Naive thymus-derived CD4-positive, alpha-beta T cell (primary cell): ENCODE results near the gene TBC1D22B. TPM values are rescaled to one million over a fixed set of nuclear protein-coding genes. Genes with fewer than 3 reads are reported as not detected.

Source experiments
- ATAC-seq: fragments of 150-1000 bp; cut with Tn5 transposase; 2 replicates; pipeline ENCODE4 v1.10.0; 2021; ENCODE audit warnings: mild to moderate bottlenecking, moderate library complexity
- CTCF ChIA-PET: fragments of 350-600 bp; sonication (Branson Sonifier 250); formaldehyde crosslinking; loops from one replicate; lab custom pipeline; 2021; ENCODE audit warnings: antibody characterized with exemption; lab: Charles Lee
- POLR2A ChIA-PET: fragments of 350-600 bp; sonication (Branson Sonifier 250); formaldehyde crosslinking; loops from one replicate; lab custom pipeline; 2021; ENCODE audit warnings: antibody characterized with exemption, inconsistent platforms; lab: Charles Lee
- DNase-seq, 9 donors: peaks; one replicate each; pipeline versions ENCODE4 v3.0.0 to v3.0.0-alpha.2; 2020 to 2022; ENCODE audit warnings: mixed read lengths in 1 of 9
- H3K27ac ChIP-seq: one replicate; pipeline ENCODE4 v1.7.0; 2013; ENCODE audit warnings: mild to moderate bottlenecking, low read depth, low read length, moderate library complexity
- H3K27me3 ChIP-seq, 2 donors: one replicate each; pipeline ENCODE4 v1.7.0; 2013; ENCODE audit warnings: low read length in 2 of 2, mild to moderate bottlenecking in 2 of 2, moderate library complexity in 2 of 2; ENCODE audit not compliant: control insufficient read depth in 2 of 2, insufficient read depth in 2 of 2
- H3K36me3 ChIP-seq, 3 experiments: 1 replicate in 2 of 3; 2 replicates in 1 of 3; pipeline ENCODE4 v1.7.0; 2013; ENCODE audit warnings: low read length in 3 of 3, mild to moderate bottlenecking in 3 of 3, moderate library complexity in 1 of 3; ENCODE audit not compliant: insufficient read depth in 3 of 3, control insufficient read depth in 2 of 3
- H3K4me1 ChIP-seq, 2 donors: one replicate each; pipeline ENCODE4 v1.7.0; 2013; ENCODE audit warnings: low read length in 2 of 2, mild to moderate bottlenecking in 2 of 2, moderate library complexity in 1 of 2; ENCODE audit not compliant: control insufficient read depth in 2 of 2, insufficient read depth in 2 of 2
- H3K4me3 ChIP-seq: 2 replicates; pipeline ENCODE4 v1.7.0; 2013; ENCODE audit warnings: mild to moderate bottlenecking, low read length
- H3K9me3 ChIP-seq, 3 experiments: 1 replicate in 2 of 3; 2 replicates in 1 of 3; pipeline ENCODE4 v1.7.0; 2013; ENCODE audit warnings: low read length in 3 of 3; ENCODE audit not compliant: control insufficient read depth in 2 of 3
- H3K27ac Mint-ChIP-seq, 9 donors: one replicate each; pipeline ENCODE4 v1.8.0; 2020 to 2022; ENCODE audit warnings: mixed read lengths in 9 of 9, mild to moderate bottlenecking in 8 of 9, moderate library complexity in 5 of 9, inconsistent platforms in 2 of 9
- H3K27me3 Mint-ChIP-seq, 5 donors: one replicate each; pipeline ENCODE4 v1.8.0; 2021 to 2022; ENCODE audit warnings: mixed read lengths in 5 of 5, mild to moderate bottlenecking in 1 of 5
- H3K36me3 Mint-ChIP-seq, 5 donors: one replicate each; pipeline ENCODE4 v1.8.0; 2020 to 2022; ENCODE audit warnings: mixed read lengths in 5 of 5, mild to moderate bottlenecking in 3 of 5, inconsistent platforms in 1 of 5
- H3K4me1 Mint-ChIP-seq, 7 donors: one replicate each; pipeline ENCODE4 v1.8.0; 2020 to 2022; ENCODE audit warnings: mixed read lengths in 7 of 7, mild to moderate bottlenecking in 3 of 7, inconsistent platforms in 1 of 7
- H3K4me3 Mint-ChIP-seq, 10 donors: one replicate each; pipeline ENCODE4 v1.8.0; 2020 to 2022; ENCODE audit warnings: mild to moderate bottlenecking in 10 of 10, mixed read lengths in 10 of 10, moderate library complexity in 6 of 10, inconsistent platforms in 2 of 10
- H3K9me3 Mint-ChIP-seq, 11 donors: one replicate each; pipeline ENCODE4 v1.8.0; 2020 to 2022; ENCODE audit warnings: mixed read lengths in 11 of 11, mild to moderate bottlenecking in 4 of 11, inconsistent platforms in 1 of 11, moderate library complexity in 1 of 11
- intact Hi-C, 2 donors: fragments of 100-400 bp; cut with micrococcal nuclease; formaldehyde crosslinking; loops; one replicate each; pipeline ENCODE4 v1.15.1; 2023
- polyA plus RNA-seq, 2 donors: library from polyadenylated mRNA; unstranded; fragments of 300-500 nt; fragmentation: Illumina TruSeq; gene quantifications; one replicate each; pipeline ENCODE4 v1.2.3, GENCODE V29; 2021
- total RNA-seq, 6 experiments: library from RNA in 5 of 6; stranded (reverse) in 5 of 6; gene quantifications; 1 replicate in 5 of 6; 2 replicates in 1 of 6; pipeline ENCODE4 v1.2.3 and lab custom pipeline; 2021 to 2026

The TBC1D22B gene
- total and polyA plus RNA-seq, 7 experiments from 2014 or later = 7.7 to 23.5 (median 9.5) TPM

DNA sequence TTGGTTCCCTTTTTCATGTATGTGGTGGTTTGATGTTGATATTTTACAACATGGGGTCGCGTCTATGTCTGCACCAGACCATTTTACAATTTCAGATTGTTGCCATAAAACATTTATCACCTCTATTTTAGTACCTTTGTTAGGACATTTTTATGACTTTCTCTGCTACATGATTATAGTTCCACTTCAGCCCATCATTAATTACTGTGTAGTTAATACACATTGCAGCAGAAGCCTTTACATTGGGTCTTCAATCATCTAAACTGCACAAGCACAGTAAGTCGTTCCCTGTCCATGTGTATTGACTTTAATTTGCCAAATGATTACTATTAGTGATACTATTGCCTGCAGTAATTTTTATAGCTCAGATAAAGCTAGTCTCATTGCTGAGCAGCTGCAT lies 16.1 kb downstream of the TBC1D22B start:
- H3K4me3 ChIP-seq = no peak overlapping the region
- intact Hi-C loops = loop anchor here in 1 of 2 donors (2.0 kb wide), 1 partner anchor 17 kb away; the partner anchor contains the start of gene TBC1D22B
- H3K4me1 Mint-ChIP-seq = peaks cover 22 to 80% (median 50%) of the 10 kb centered on the region in 7 donors
- peaks cover 0 to 14% (median 0%) of the 10 kb centered on the region in 3 experiments for H3K36me3 ChIP-seq
- H3K36me3 Mint-ChIP-seq = peaks cover 5 to 37% (median 22%) of the 10 kb centered on the region in 5 donors
- no peak for DNase-seq
- no peaks in the 10 kb centered on the region for H3K9me3 Mint-ChIP-seq
- H3K27ac ChIP-seq = no peak overlapping the region
- no peaks in the 10 kb centered on the region for H3K27me3 Mint-ChIP-seq
- peak overlapping the region in 4 of 10 donors; percentile 47 to 68 (median 58) for H3K4me3 Mint-ChIP-seq
- no peaks in the 10 kb centered on the region for H3K9me3 ChIP-seq
- CTCF ChIA-PET = no interaction called here
- H3K4me1 ChIP-seq = peaks cover 5 to 11% of the 10 kb centered on the region in 2 donors
- H3K27ac Mint-ChIP-seq = peak overlapping the region in 3 of 9 donors; percentile 10 to 75 (median 62)
- POLR2A ChIA-PET = interaction anchor here (0.6 to 1.8 kb wide), 2 partner anchors 11 to 13 kb away, joined by 4 to 8 read pairs; no protein-coding TSS in a partner anchor
- no peaks in the 10 kb centered on the region for H3K27me3 ChIP-seq
- no peak for ATAC-seq

DNA sequence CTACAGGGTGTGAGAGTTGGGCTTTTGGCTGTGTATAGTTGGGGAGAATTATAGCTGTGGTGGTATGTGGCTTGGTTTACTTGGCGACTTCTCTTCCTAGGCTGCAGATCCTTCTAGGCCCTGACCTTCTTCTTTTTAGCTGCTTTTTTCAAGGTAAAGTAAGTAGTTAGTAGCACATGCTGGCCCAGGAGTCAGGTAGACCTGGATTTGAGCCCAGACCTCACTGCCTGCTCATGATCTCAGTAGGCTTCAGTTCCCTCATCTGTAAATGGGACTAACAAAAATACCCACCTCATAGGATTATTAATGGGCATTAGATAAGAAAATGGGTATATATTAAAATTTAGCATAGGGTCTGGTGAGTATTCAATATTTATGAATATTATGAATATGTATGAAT lies 17.8 kb downstream of the TBC1D22B start:
- H3K36me3 ChIP-seq = peaks cover 0 to 17% (median 0%) of the 10 kb centered on the region in 3 experiments
- ATAC-seq (no peak), DNase-seq (no peak)
- CTCF ChIA-PET = interaction anchor here (0.7 kb wide), 1 partner anchor 14 kb away, joined by 6 read pairs; no protein-coding TSS in a partner anchor
- Mint-ChIP-seq H3K9me3 (no peaks in the 10 kb centered on the region), H3K27me3 (no peaks in the 10 kb centered on the region), H3K27ac (peak overlapping the region in 1 of 9 donors; percentile 77), H3K36me3 (peaks cover 7 to 35% (median 26%) of the 10 kb centered on the region in 5 donors), H3K4me3 (peak overlapping the region in 2 of 10 donors; percentile 55 to 57), H3K4me1 (peaks cover 29 to 83% (median 55%) of the 10 kb centered on the region in 7 donors)
- H3K4me1 ChIP-seq = peaks cover 5 to 11% of the 10 kb centered on the region in 2 donors
- POLR2A ChIA-PET = no interaction called here
- intact Hi-C loops = no loop called here
- no peaks in the 10 kb centered on the region for H3K9me3 ChIP-seq
- H3K27me3 ChIP-seq = no peaks in the 10 kb centered on the region
- no peak overlapping the region for H3K27ac ChIP-seq
- no peak overlapping the region for H3K4me3 ChIP-seq

DNA sequence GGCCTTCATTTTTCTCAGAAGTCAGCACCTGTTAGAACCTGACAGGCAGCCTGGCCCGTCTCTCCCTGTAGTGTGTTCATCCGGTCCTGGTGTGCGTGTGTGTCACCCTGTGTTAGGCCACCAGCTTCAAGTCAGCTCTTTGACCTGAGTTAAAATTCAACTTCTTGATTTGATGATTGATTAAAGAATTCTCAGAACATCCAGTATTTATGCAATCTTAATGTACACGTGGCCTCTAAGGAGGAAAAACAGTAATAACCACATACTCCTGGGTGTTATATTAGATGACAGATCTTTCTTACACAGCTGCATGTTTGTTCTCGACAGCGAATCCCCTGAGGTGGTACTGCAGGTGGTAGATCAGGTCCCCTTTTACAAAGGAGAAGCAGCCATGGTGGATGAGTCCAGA lies 19.4 kb downstream of the TBC1D22B start:
- peak overlapping the region in 3 of 9 donors; percentile 16 to 60 (median 33) for H3K27ac Mint-ChIP-seq
- no peaks in the 10 kb centered on the region for H3K27me3 Mint-ChIP-seq
- intact Hi-C loops = no loop called here
- ATAC-seq = peak; percentile 45
- peak in 1 of 9 donors; percentile 16 for DNase-seq
- H3K9me3 ChIP-seq = no peaks in the 10 kb centered on the region
- H3K36me3 Mint-ChIP-seq = peaks cover 2 to 30% (median 21%) of the 10 kb centered on the region in 5 donors
- H3K36me3 ChIP-seq = peaks cover 0 to 28% (median 5%) of the 10 kb centered on the region in 3 experiments
- no peak overlapping the region for H3K27ac ChIP-seq
- H3K4me1 ChIP-seq = peaks cover 5 to 11% of the 10 kb centered on the region in 2 donors
- ChIA-PET POLR2A (no interaction called here), CTCF (no interaction called here)
- H3K27me3 ChIP-seq = no peaks in the 10 kb centered on the region
- H3K4me1 Mint-ChIP-seq = peaks cover 29 to 88% (median 50%) of the 10 kb centered on the region in 7 donors
- peak overlapping the region in 4 of 10 donors; percentile 13 to 54 (median 31) for H3K4me3 Mint-ChIP-seq
- H3K9me3 Mint-ChIP-seq = no peaks in the 10 kb centered on the region
- no peak overlapping the region for H3K4me3 ChIP-seq

DNA sequence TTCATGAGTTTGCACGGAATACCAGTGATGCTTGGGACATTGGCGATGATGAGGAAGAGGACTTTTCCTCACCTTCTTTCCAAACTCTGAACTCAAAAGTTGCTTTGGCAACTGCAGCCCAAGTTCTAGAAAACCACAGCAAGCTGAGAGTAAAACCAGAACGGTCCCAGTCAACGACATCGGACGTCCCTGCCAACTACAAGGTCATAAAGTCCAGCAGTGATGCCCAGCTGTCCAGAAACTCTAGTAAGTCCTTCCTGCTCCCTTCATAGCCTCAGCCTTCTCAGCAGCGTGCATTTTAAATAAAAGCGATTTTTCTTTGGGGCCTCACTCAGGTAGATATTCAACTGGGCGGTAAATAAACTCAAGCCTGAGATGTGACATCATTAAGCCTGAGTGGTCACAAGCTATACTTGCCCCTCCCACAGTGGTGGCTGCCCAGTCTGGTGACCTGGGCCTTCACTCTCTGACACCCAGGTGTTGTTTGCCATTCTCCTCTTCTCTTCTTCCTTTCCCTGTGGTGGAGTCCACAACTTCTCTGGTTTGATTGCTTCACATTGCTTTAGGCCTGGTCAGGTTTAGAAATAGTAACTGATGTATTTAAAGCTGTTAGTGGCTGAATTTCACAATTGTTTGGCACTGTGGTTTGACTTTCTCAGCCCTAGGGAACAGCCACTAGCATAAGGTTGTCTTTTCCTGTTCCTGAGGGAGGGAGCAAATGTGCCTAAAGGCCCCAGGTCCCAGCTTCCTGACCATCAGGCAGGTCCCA lies 22.0 kb downstream of the TBC1D22B start:
- DNase-seq (no peak), ATAC-seq (no peak)
- Mint-ChIP-seq H3K4me1 (peaks cover 14 to 84% (median 32%) of the 10 kb centered on the region in 7 donors), H3K4me3 (peak overlapping the region in 1 of 10 donors; percentile 47), H3K27me3 (no peaks in the 10 kb centered on the region), H3K27ac (peak overlapping the region in 1 of 9 donors; percentile 74), H3K36me3 (peaks cover 20 to 44% (median 32%) of the 10 kb centered on the region in 5 donors), H3K9me3 (no peaks in the 10 kb centered on the region)
- Histone ChIP-seq H3K9me3 (no peaks in the 10 kb centered on the region), H3K36me3 (peaks cover 0 to 54% (median 14%) of the 10 kb centered on the region in 3 experiments), H3K4me3 (no peak overlapping the region), H3K27ac (no peak overlapping the region), H3K27me3 (no peaks in the 10 kb centered on the region), H3K4me1 (no peaks in the 10 kb centered on the region)
- intact Hi-C loops = no loop called here
- ChIA-PET POLR2A (no interaction called here), CTCF (no interaction called here)

DNA sequence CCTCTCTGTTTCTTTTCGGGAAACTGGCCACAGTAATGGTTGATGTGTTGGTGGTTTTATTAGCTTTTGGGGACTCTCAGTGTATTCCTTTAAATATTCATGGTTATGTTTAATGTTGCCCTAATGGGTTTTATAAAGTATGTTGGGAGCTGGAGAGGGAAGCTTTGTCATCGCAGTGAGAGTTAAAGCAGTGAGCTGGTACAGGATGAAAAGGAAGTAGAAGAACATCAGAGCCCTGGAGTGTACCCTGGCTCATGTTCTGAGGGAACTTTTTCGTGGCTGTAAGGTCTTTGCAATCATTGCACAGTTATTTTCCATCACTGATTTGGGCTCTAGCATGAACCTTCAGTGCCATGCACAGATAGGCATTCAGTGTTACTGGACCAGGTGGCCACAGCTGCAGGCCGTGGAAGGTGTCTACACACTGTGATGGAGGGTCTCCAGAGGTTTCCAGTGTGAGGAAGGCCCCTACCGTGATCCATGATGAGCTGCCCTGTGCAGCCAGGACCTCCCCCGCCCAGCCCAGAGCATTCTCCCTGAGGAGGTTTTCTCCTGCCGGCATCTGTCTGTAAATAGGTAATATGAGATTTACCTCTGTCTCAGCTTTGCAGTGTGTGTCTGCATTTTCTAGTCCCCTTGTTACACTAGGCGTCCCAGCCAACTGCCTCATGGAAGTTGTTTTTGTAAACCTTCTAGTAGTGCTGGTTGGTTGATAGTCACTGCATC lies 22.8 kb downstream of the TBC1D22B start:
- Mint-ChIP-seq H3K4me3 (no peak overlapping the region), H3K27me3 (no peaks in the 10 kb centered on the region), H3K27ac (peak overlapping the region in 1 of 9 donors; percentile 74), H3K9me3 (no peaks in the 10 kb centered on the region), H3K36me3 (peaks cover 20 to 48% (median 33%) of the 10 kb centered on the region in 5 donors), H3K4me1 (peaks cover 14 to 79% (median 27%) of the 10 kb centered on the region in 7 donors)
- CTCF ChIA-PET = no interaction called here
- Histone ChIP-seq H3K36me3 (peaks cover 0 to 61% (median 18%) of the 10 kb centered on the region in 3 experiments), H3K4me1 (no peaks in the 10 kb centered on the region), H3K4me3 (no peak overlapping the region), H3K27ac (no peak overlapping the region), H3K9me3 (no peaks in the 10 kb centered on the region), H3K27me3 (no peaks in the 10 kb centered on the region)
- ATAC-seq = no peak
- DNase-seq = no peak
- POLR2A ChIA-PET = no interaction called here
- intact Hi-C loops = no loop called here

DNA sequence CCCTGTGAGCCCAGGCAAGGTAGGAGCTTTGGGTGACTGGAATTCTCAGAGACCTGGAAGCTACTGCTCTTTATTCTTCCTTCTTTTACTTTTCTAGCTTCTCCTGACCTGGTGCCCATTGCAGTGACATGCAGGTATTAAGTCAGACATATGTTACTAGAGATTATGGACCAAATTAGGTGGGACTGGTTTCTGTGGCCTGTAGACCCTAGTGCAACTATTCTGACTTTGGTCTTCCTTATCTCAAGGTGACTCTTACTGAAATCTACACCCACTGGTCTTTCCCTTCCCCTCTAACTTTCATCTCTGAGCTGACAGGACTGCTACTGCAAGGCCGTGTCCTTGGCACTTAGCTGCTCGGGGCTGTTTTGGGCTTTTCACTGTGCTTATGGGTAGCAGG lies 24.8 kb downstream of the TBC1D22B start:
- Histone ChIP-seq H3K4me3 (no peak overlapping the region), H3K27ac (no peak overlapping the region), H3K36me3 (peaks cover 0 to 72% (median 18%) of the 10 kb centered on the region in 3 experiments), H3K4me1 (no peaks in the 10 kb centered on the region), H3K9me3 (no peaks in the 10 kb centered on the region), H3K27me3 (no peaks in the 10 kb centered on the region)
- DNase-seq (no peak), ATAC-seq (no peak)
- no peaks in the 10 kb centered on the region for H3K9me3 Mint-ChIP-seq
- peak overlapping the region in 1 of 10 donors; percentile 52 for H3K4me3 Mint-ChIP-seq
- CTCF ChIA-PET = interaction anchor here (0.7 kb wide), 1 partner anchor 264 kb away, joined by 3 read pairs; no protein-coding TSS in a partner anchor
- POLR2A ChIA-PET = no interaction called here
- intact Hi-C loops = no loop called here
- H3K27ac Mint-ChIP-seq = peak overlapping the region in 1 of 9 donors; percentile 71
- H3K36me3 Mint-ChIP-seq = peaks cover 20 to 60% (median 38%) of the 10 kb centered on the region in 5 donors
- peaks cover 7 to 65% (median 9%) of the 10 kb centered on the region in 7 donors for H3K4me1 Mint-ChIP-seq
- no peaks in the 10 kb centered on the region for H3K27me3 Mint-ChIP-seq
